Measurements from ENCODE around the gene MED17.
A peak's percentile ranks its signal among the peaks of the same experiment; 100 is the strongest.

The MED17 gene, protein sequence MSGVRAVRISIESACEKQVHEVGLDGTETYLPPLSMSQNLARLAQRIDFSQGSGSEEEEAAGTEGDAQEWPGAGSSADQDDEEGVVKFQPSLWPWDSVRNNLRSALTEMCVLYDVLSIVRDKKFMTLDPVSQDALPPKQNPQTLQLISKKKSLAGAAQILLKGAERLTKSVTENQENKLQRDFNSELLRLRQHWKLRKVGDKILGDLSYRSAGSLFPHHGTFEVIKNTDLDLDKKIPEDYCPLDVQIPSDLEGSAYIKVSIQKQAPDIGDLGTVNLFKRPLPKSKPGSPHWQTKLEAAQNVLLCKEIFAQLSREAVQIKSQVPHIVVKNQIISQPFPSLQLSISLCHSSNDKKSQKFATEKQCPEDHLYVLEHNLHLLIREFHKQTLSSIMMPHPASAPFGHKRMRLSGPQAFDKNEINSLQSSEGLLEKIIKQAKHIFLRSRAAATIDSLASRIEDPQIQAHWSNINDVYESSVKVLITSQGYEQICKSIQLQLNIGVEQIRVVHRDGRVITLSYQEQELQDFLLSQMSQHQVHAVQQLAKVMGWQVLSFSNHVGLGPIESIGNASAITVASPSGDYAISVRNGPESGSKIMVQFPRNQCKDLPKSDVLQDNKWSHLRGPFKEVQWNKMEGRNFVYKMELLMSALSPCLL

DNA sequence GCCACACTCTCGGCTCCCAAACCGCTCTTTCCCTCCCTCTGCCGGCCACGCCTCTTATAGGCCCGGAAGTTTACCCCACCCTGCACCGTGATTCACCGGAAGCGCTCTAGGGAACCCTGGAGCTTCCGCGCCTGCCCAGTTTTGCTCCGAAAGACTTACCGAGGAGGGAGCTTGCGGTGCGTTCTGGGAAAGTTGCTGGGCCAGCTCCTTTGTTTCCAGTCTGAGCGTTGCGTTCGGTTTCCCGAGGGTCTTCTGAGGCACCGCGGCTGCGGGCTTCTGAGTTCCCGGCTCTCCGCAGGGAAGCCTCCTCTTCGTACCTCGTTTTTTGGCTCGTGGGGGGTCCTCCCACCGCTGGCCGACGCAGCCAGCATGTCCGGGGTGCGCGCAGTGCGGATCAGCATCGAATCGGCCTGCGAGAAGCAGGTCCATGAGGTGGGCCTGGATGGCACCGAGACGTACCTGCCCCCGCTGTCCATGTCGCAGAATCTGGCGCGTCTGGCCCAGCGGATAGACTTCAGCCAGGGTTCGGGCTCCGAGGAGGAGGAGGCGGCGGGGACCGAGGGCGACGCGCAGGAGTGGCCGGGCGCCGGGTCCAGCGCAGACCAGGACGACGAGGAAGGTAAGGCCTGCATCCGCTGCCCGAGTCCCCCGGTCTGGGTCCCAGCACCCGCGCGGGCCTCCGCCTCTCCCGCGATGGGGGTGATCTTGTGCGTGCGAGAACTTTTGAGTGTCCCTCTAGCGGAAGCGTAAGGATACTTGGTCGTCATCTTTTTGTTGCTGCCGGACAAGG lies at the start of gene MED17:
TSS of gene MED17 (plus strand) at position 138 of the 790 bp plus-strand sequence. CDS start at position 370, 232 bp downstream.
- H3K4me3 ChIP-seq (replicated peaks; ENCODE audit: low read depth, low read length) = peak within 1 kb of the TSS; percentile 93
- TF ChIP-seq, protein P1, sequence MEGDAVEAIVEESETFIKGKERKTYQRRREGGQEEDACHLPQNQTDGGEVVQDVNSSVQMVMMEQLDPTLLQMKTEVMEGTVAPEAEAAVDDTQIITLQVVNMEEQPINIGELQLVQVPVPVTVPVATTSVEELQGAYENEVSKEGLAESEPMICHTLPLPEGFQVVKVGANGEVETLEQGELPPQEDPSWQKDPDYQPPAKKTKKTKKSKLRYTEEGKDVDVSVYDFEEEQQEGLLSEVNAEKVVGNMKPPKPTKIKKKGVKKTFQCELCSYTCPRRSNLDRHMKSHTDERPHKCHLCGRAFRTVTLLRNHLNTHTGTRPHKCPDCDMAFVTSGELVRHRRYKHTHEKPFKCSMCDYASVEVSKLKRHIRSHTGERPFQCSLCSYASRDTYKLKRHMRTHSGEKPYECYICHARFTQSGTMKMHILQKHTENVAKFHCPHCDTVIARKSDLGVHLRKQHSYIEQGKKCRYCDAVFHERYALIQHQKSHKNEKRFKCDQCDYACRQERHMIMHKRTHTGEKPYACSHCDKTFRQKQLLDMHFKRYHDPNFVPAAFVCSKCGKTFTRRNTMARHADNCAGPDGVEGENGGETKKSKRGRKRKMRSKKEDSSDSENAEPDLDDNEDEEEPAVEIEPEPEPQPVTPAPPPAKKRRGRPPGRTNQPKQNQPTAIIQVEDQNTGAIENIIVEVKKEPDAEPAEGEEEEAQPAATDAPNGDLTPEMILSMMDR (IDR thresholded peaks at IDR 0.05; ENCODE audit: low read length, missing control alignments) = peak; percentile 41
- peak; percentile 93 for DNase-seq (ENCODE audit: low read depth)

DNA sequence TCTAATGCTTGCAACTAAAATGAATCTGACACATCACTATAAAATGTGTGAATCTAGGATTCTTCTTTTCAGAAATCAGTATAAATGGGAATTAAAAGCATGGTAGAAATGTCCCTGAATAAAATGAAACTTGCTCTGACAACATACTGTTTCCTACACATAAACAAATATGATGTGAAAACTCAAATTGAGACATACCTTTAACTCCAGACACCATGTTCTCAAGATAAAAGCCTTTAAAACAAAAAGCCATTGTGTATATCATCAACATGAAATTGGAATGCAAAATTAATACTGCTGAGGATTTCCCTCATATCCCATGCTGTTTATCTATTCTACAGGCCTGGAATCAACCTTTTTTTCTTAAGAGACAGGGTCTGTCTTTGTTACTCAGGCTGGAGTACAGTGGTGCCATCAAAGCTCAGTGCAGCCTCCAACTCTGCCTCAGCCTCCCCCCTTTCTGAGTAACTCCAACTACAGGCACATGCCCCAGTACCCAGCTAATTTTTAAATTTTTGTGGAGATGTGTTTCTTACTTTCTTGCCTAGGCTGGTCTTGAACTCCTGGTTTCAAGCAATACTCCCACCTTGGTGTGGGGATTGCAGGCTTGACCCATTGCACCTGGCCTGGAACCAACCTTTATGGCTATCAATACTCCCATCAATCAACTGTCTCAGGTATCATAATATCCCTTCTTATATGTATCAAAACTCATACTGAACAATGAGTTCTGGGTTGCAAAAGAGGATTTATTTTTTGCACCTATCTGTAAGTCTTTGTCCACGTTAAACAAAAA lies 49.5 kb upstream of the MED17 start:
- H3K4me3 ChIP-seq (replicated peaks; ENCODE audit: low read depth, low read length) = no peak overlapping the region
- TF ChIP-seq, protein P1 (IDR thresholded peaks at IDR 0.05; ENCODE audit: low read length, missing control alignments) = no peak
- DNase-seq (ENCODE audit: low read depth) = no peak

DNA sequence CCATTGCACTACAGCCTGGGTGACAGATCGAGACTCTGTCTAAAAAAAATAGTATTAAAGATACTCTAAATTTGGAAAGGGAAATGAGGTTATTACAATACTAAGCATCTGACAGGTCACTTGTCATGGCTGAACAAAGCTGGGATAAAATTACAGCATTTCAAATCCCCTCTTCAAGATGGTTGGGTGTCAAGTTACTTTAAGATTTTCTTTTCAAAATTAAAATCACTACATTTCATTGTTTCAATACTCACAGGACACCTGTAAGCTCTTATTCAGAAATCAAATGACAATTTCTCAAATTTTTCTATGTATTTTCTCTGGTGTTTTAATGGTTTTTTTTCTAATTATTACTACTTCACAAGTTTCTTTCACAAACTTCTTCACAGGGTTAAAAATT lies 48.5 kb upstream of the MED17 start:
- TF ChIP-seq, protein P1 (IDR thresholded peaks at IDR 0.05; ENCODE audit: low read length, missing control alignments) = no peak
- DNase-seq (ENCODE audit: low read depth) = no peak
- H3K4me3 ChIP-seq (replicated peaks; ENCODE audit: low read depth, low read length) = no peak overlapping the region

DNA sequence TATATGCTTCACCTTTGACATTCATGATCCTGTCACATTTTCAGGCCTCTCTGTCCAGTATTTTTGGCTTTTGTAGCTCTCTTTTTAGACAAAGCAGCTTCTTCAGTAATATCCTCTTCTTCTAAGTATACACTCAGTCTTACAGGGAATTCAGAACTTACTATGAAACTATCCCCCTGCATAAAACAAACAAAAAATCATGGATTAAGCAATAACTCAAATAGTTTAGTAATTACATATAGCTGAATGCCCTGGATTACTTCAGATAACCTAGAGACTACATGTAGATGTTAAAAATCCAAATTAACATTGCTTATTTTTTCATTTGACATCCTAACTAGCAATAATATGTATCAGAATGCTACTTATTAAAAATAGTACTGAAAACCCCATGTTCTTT lies 48.0 kb upstream of the MED17 start:
- peak; percentile 45 for DNase-seq (ENCODE audit: low read depth)
- H3K4me3 ChIP-seq (replicated peaks; ENCODE audit: low read depth, low read length) = no peak overlapping the region
- TF ChIP-seq, protein P1 (IDR thresholded peaks at IDR 0.05; ENCODE audit: low read length, missing control alignments) = no peak

DNA sequence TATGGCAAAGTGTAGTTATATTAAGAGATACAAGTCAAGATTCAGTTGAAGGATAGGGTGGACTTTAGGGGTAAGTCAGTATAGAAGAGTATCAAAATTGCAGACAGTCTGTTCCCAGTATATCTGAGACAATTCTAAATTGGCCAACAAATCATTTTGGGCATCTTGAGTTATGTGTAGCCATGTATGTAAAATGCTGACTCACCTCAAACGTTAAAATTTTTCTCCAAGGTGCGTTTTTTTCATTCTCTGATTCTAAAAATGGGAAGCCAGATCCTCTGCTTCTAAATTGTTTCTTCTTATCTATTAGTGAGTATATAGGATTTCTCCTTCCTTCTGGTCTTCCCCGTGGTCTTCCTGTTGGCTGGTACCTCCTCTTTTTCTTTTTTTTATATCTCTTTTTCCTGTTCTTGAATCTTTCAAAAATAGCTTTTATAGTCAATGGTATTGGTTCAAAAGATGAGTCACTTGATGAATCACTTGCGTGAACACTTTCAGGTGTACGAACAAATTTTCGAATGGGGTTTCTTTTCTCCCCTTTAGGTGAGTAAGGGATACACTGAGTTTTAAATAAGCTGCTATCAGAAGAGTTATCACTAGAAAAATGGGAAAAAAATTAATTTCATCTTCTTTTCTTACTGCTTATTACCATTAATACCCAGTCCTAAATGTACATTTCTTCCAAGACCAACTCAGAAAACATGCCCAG lies 46.0 kb upstream of the MED17 start:
- TF ChIP-seq, protein P1 (IDR thresholded peaks at IDR 0.05; ENCODE audit: low read length, missing control alignments) = no peak
- DNase-seq (ENCODE audit: low read depth) = no peak
- peak overlapping the region; percentile 96 for H3K4me3 ChIP-seq (replicated peaks; ENCODE audit: low read depth, low read length)

DNA sequence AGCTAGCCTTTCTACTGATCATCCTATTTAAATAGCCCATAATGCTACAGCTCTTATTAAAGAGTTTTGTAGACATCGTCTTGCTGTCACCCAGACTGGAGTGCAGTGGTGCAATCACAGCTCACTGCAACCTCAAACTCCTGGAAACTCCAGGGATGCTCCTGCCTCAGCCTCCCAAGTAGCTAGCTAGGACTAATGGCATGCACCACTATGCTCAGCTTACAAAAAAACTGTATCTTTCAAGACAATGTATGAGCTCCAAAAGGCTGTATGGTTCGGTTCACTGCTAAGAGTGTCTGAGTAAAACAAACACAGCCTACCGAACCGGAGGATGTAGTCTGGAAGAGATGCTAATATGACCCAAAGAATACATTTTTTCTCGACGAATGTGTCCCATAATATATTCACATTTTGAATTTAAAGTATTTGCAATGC lies 45.4 kb upstream of the MED17 start:
- H3K4me3 ChIP-seq (replicated peaks; ENCODE audit: low read depth, low read length) = peak overlapping the region; percentile 96
- DNase-seq (ENCODE audit: low read depth) = no peak

More for the DNA sequence above, 45.4 kb upstream of the MED17 start:
- TF ChIP-seq, protein P1 (IDR thresholded peaks at IDR 0.05; ENCODE audit: low read length, missing control alignments) = no peak
